ENCODE measurements around the gene LRP8. TPM values are rescaled to one million over a fixed set of nuclear protein-coding genes. Genes with fewer than 3 reads are reported as not detected.

The LRP8 gene
- total and polyA plus RNA-seq, 2 experiments from 2014 or later: 2.4 to 2.7 TPM

- TF ChIP-seq, protein P1, sequence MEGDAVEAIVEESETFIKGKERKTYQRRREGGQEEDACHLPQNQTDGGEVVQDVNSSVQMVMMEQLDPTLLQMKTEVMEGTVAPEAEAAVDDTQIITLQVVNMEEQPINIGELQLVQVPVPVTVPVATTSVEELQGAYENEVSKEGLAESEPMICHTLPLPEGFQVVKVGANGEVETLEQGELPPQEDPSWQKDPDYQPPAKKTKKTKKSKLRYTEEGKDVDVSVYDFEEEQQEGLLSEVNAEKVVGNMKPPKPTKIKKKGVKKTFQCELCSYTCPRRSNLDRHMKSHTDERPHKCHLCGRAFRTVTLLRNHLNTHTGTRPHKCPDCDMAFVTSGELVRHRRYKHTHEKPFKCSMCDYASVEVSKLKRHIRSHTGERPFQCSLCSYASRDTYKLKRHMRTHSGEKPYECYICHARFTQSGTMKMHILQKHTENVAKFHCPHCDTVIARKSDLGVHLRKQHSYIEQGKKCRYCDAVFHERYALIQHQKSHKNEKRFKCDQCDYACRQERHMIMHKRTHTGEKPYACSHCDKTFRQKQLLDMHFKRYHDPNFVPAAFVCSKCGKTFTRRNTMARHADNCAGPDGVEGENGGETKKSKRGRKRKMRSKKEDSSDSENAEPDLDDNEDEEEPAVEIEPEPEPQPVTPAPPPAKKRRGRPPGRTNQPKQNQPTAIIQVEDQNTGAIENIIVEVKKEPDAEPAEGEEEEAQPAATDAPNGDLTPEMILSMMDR (IDR thresholded peaks at IDR 0.05; ENCODE audit: poor library complexity): no peak
- no peak for TF ChIP-seq EZH2phosphoT487 (IDR thresholded peaks at IDR 0.05; ENCODE audit: low read depth, severe bottlenecking, unreplicated experiment)
- TF ChIP-seq EZH2 (IDR thresholded peaks at IDR 0.05; ENCODE audit: borderline replicate concordance): no peak
- Histone ChIP-seq H3K27me3 (no peaks in the 10 kb centered on the region), H3K36me3 (replicated peaks; ENCODE audit: insufficient read depth, low read depth) (no peaks in the 10 kb centered on the region), H3K4me2 (peak overlapping the region; percentile 80), H3K79me2 (peaks cover 15% of the 10 kb centered on the region), H4K20me1 (ENCODE audit: insufficient read depth, poor library complexity, severe bottlenecking) (no peaks in the 10 kb centered on the region), H3K9me2 (replicated peaks; ENCODE audit: insufficient read depth) (no peaks in the 10 kb centered on the region), H3K27ac (peak overlapping the region; percentile 98), H3K4me3 (peak overlapping the region; percentile 72), H3K4me1 (ENCODE audit: insufficient read depth) (peaks cover 12% of the 10 kb centered on the region), H3K9me3 (ENCODE audit: low read depth) (no peaks in the 10 kb centered on the region), H2AFZ (peak overlapping the region; percentile 45)
- no peak for DNase-seq (ENCODE audit: low spot score)
- WGBS (ENCODE audit: low lambda C conversion rate, missing lambda C conversion rate): 33% methylated on average over 8 of the region's 8 CpGs
Measured at GRCh38 chr1:53219711-53220110, 108.2 kb downstream of the LRP8 start.

DNA sequence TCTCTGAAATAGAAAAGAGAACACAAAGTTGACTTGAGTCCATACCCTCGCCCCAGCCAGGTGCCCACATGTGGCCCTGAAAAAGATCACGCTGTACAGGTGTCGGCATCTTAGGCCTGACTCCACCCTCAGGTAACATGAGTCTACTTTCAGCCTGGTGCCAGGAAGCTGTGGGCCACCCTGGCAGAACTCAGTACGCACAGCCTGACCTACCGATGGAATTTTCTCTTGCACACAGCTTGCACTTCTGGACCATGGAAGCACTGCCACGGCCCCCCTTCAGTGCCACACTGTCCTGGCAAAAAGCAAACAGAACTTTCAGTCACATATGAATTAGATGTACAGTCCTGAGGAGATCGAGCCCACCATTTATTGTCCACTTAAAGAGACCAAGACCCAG is 109.7 kb downstream of the LRP8 start:
- Histone ChIP-seq H3K36me3 (replicated peaks; ENCODE audit: insufficient read depth, low read depth) (no peaks in the 10 kb centered on the region), H3K27ac (no peak overlapping the region), H2AFZ (no peak overlapping the region), H3K4me3 (no peak overlapping the region), H3K4me2 (no peak overlapping the region), H3K4me1 (ENCODE audit: insufficient read depth) (peaks cover 12% of the 10 kb centered on the region), H3K79me2 (peaks cover 15% of the 10 kb centered on the region), H3K9me2 (replicated peaks; ENCODE audit: insufficient read depth) (no peaks in the 10 kb centered on the region), H4K20me1 (ENCODE audit: insufficient read depth, poor library complexity, severe bottlenecking) (no peaks in the 10 kb centered on the region), H3K9me3 (ENCODE audit: low read depth) (no peaks in the 10 kb centered on the region), H3K27me3 (no peaks in the 10 kb centered on the region)
- no peak for DNase-seq (ENCODE audit: low spot score)
- TF ChIP-seq EZH2phosphoT487 (IDR thresholded peaks at IDR 0.05; ENCODE audit: low read depth, severe bottlenecking, unreplicated experiment): no peak
- TF ChIP-seq, protein P1 (IDR thresholded peaks at IDR 0.05; ENCODE audit: poor library complexity): no peak
- TF ChIP-seq EZH2 (IDR thresholded peaks at IDR 0.05; ENCODE audit: borderline replicate concordance): no peak
- 95% methylated on average over 7 of the region's 7 CpGs for WGBS (ENCODE audit: low lambda C conversion rate, missing lambda C conversion rate)

DNA sequence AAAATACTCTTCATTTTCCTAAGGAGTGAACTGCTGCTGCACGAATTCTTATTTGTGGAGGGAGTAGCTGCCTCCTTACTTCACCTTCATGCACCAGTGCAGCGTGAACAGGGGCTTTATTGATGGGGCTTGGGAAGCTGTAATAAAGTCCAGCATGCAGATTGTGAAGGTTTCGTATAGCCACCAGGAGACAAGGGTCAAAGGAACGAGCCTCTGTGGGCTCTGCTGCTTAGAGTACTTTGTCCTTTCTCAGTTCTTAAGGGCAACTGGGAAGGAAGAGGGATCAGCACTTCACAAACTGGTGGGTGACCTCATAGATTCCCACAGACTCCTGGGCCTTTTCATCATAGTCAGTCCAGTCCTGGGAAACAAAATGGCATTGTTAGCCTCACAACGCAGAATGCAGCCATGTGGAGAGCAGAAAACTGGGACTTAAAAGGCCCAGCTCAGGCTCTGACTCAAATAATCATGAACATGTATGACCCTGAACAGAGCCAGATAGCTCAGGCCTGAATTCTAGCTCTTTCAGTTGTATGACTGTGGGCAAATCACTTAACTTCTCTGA is 113.4 kb downstream of the LRP8 start:
- no peaks in the 10 kb centered on the region for H3K27me3 ChIP-seq
- H3K4me1 ChIP-seq (ENCODE audit: insufficient read depth): peaks cover 5% of the 10 kb centered on the region
- H3K9me3 ChIP-seq (ENCODE audit: low read depth): no peaks in the 10 kb centered on the region
- DNase-seq (ENCODE audit: low spot score): no peak
- peaks cover 14% of the 10 kb centered on the region for H3K79me2 ChIP-seq
- 85% methylated on average over 5 of the region's 5 CpGs for WGBS (ENCODE audit: low lambda C conversion rate, missing lambda C conversion rate)
- no peak for TF ChIP-seq EZH2 (IDR thresholded peaks at IDR 0.05; ENCODE audit: borderline replicate concordance)
- TF ChIP-seq, protein P1 (IDR thresholded peaks at IDR 0.05; ENCODE audit: poor library complexity): no peak
- TF ChIP-seq EZH2phosphoT487 (IDR thresholded peaks at IDR 0.05; ENCODE audit: low read depth, severe bottlenecking, unreplicated experiment): no peak
- no peak overlapping the region for H3K4me3 ChIP-seq
- H3K27ac ChIP-seq: peak overlapping the region; percentile 31
- no peaks in the 10 kb centered on the region for H3K9me2 ChIP-seq (replicated peaks; ENCODE audit: insufficient read depth)
- no peaks in the 10 kb centered on the region for H3K36me3 ChIP-seq (replicated peaks; ENCODE audit: insufficient read depth, low read depth)
- no peaks in the 10 kb centered on the region for H4K20me1 ChIP-seq (ENCODE audit: insufficient read depth, poor library complexity, severe bottlenecking)
- no peak overlapping the region for H3K4me2 ChIP-seq
- H2AFZ ChIP-seq: no peak overlapping the region

Data from hepatocyte (in vitro differentiated cells).